GM12875 (cell line): ENCODE measurements around the gene KIF13A.

Experiments
- H3K4me3 ChIP-seq: one replicate; pipeline ENCODE4 v1.5.1; 2011; ENCODE audit warnings: low read depth, low read length, control low read depth
- TF ChIP-seq, protein P1 (sequence below): IDR thresholded peaks from 2 replicates; pipeline ENCODE4 v1.5.1; 2011; ENCODE audit warnings: low read depth, mild to moderate bottlenecking, control low read depth, inconsistent platforms, low read length, moderate library complexity, borderline replicate concordance; ENCODE audit not compliant: insufficient read depth

The KIF13A gene

GRCh38 chr6:17870300-17871188 lies 116.9 kb downstream of the KIF13A start:
- TF ChIP-seq, protein P1, sequence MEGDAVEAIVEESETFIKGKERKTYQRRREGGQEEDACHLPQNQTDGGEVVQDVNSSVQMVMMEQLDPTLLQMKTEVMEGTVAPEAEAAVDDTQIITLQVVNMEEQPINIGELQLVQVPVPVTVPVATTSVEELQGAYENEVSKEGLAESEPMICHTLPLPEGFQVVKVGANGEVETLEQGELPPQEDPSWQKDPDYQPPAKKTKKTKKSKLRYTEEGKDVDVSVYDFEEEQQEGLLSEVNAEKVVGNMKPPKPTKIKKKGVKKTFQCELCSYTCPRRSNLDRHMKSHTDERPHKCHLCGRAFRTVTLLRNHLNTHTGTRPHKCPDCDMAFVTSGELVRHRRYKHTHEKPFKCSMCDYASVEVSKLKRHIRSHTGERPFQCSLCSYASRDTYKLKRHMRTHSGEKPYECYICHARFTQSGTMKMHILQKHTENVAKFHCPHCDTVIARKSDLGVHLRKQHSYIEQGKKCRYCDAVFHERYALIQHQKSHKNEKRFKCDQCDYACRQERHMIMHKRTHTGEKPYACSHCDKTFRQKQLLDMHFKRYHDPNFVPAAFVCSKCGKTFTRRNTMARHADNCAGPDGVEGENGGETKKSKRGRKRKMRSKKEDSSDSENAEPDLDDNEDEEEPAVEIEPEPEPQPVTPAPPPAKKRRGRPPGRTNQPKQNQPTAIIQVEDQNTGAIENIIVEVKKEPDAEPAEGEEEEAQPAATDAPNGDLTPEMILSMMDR, result no peak
- no peak overlapping the region for H3K4me3 ChIP-seq

DNA sequence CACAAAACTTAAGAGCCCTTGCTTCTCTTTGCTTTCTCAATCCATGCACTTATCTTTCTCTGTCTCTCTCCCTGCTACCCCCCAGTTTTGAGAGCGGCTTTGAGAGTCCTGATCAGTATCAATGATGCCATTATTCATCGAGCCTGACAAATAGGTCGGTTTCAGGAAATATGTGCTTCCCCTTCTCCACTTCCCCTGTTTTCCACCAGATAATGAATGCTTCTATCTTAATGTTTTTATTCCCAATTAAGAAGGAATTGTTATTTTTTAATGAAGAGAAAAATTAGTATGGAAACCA lies 117.7 kb downstream of the KIF13A start:
- no peak overlapping the region for H3K4me3 ChIP-seq
- TF ChIP-seq, protein P1, result no peak

- TF ChIP-seq, protein P1, result no peak
- no peak overlapping the region for H3K4me3 ChIP-seq
Measured at GRCh38 chr6:17869010-17869752, 118.3 kb downstream of the KIF13A start.

GRCh38 chr6:17867880-17868279 lies 119.6 kb downstream of the KIF13A start:
- TF ChIP-seq, protein P1, result no peak
- no peak overlapping the region for H3K4me3 ChIP-seq

- TF ChIP-seq, protein P1, result no peak
- H3K4me3 ChIP-seq, result no peak overlapping the region
Measured at GRCh38 chr6:17866876-17867444, 120.5 kb downstream of the KIF13A start.

DNA sequence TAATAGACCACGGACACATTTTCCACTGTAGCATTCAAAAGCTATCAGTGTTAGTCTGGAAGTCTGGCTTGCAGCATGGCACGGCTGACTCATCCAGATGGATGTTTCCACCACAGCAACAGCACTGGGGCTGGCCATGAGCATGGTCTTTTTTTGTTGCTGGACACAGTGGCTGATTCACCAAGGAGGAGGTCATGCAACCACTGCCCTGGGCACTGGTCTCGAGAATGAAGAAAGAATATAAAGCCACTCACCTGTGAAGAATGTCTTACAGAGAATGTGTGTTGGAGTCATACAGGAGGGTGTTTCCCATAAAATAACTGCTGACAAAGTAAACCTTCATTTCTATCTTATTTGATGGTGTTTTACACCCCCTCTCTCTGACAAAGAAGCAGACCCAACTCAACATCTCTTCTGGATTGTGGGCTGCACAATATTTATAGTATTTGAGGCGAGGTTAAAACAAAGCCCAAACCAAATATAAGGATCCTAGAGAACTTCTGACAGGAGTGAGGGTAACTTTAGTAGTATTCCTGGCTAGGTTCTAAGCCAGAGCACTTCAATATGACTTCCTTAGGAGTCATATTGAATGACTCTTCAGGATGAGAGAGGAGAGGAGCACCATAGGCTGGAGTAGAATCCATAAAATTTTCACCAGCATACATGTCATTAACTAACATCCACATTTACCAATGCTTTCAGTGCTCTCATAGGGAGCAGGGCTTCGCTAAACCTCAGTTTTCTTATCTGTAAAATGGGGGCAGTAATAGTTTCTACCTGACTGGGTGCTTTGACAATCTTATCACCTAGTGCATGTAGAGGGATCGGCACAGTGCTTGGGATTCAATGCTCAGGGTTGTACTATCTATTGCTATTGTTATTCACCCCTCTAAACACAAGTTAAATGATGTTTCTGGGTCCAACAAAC lies 121.4 kb downstream of the KIF13A start:
- no peak overlapping the region for H3K4me3 ChIP-seq
- TF ChIP-seq, protein P1, result no peak
